Naive thymus-derived CD8-positive, alpha-beta T cell (primary cell): Measurements from ENCODE around the gene CCL27. TPM values are rescaled to one million over a fixed set of nuclear protein-coding genes. Genes with fewer than 3 reads are reported as not detected.

Experiments
- ATAC-seq, 2 donors: fragments of 150-1000 bp; cut with Tn5 transposase in 1 of 2; sonication (Bioruptor Pico), chemical (Tn5 transposase) in 1 of 2; 1 replicate in 1 of 2; 2 replicates in 1 of 2; pipeline ENCODE4 v1.10.0; 2021; ENCODE audit warnings: mild to moderate bottlenecking in 2 of 2, moderate library complexity in 2 of 2
- POLR2A ChIA-PET: fragments of 350-600 bp; sonication (Branson Sonifier 250); formaldehyde crosslinking; loops from one replicate; lab custom pipeline; 2021; ENCODE audit warnings: antibody characterized with exemption; lab: Charles Lee
- DNase-seq, 10 donors: peaks; one replicate each; pipeline versions ENCODE4 v3.0.0 to v3.0.0-alpha.2; 2020 to 2022
- H3K27ac Mint-ChIP-seq, 10 donors: one replicate each; pipeline ENCODE4 v1.8.0; 2020 to 2022; ENCODE audit warnings: mild to moderate bottlenecking in 10 of 10, mixed read lengths in 10 of 10, moderate library complexity in 4 of 10, inconsistent platforms in 1 of 10
- H3K27me3 Mint-ChIP-seq, 5 donors: one replicate each; pipeline ENCODE4 v1.8.0; 2021 to 2022; ENCODE audit warnings: mixed read lengths in 5 of 5
- H3K36me3 Mint-ChIP-seq, 3 donors: one replicate each; pipeline ENCODE4 v1.8.0; 2020 to 2022; ENCODE audit warnings: mixed read lengths in 3 of 3, mild to moderate bottlenecking in 2 of 3, inconsistent platforms in 1 of 3
- H3K4me1 Mint-ChIP-seq, 4 donors: one replicate each; pipeline ENCODE4 v1.8.0; 2021 to 2022; ENCODE audit warnings: mixed read lengths in 4 of 4
- H3K4me3 Mint-ChIP-seq, 10 donors: one replicate each; pipeline ENCODE4 v1.8.0; 2020 to 2022; ENCODE audit warnings: mild to moderate bottlenecking in 10 of 10, mixed read lengths in 10 of 10, moderate library complexity in 6 of 10, inconsistent platforms in 1 of 10
- H3K9me3 Mint-ChIP-seq, 9 donors: one replicate each; pipeline ENCODE4 v1.8.0; 2020 to 2022; ENCODE audit warnings: mixed read lengths in 9 of 9, mild to moderate bottlenecking in 3 of 9, inconsistent platforms in 1 of 9, moderate library complexity in 1 of 9
- polyA plus RNA-seq, 3 donors: library from polyadenylated mRNA; unstranded; fragments of 300-500 nt; fragmentation: Illumina TruSeq; gene quantifications; one replicate each; pipeline ENCODE4 v1.2.3, GENCODE V29; 2021
- total RNA-seq, 8 experiments: library from RNA in 2 of 8; stranded (reverse) in 2 of 8; gene quantifications; one replicate each; pipeline ENCODE4 v1.2.3 and lab custom pipeline; 2021 to 2026

CCL27 gene
- total and polyA plus RNA-seq, 5 experiments from 2014 or later: not detected

GRCh38 chr9:34630402-34631154 is 31.9 kb downstream of the CCL27 start:
- Mint-ChIP-seq H3K9me3 (no peaks in the 10 kb centered on the region), H3K27me3 (peaks cover 18 to 54% (median 39%) of the 10 kb centered on the region in 5 donors), H3K36me3 (peaks cover 0 to 7% (median 0%) of the 10 kb centered on the region in 3 donors), H3K27ac (peak overlapping the region in 3 of 10 donors; percentile 13 to 80 (median 33)), H3K4me3 (peak overlapping the region in 6 of 10 donors; percentile 24 to 89 (median 69)), H3K4me1 (peaks cover 18 to 38% (median 25%) of the 10 kb centered on the region in 4 donors)
- ATAC-seq (no peak), DNase-seq (no peak)
- POLR2A ChIA-PET: interaction anchor here (1.9 kb wide), 1 partner anchor 18 kb away, joined by 7 read pairs; the partner anchor contains the start of gene RPP25L

DNA sequence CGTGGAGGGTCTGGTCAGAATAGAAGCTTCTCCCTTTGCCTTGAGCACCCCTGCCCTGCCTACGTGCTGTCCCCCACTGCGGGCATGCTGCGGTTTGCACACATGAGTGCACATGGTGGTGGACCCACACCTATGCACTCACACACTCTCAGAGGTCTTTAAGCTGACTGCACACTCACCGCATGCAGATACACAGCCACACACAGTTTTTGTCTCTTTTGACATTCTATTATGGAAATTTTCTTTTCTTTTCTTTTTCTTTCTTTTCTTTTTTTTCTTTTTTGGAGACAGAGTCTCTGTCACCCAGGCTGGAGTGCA is 33.0 kb downstream of the CCL27 start:
- DNase-seq (no peak), ATAC-seq (no peak)
- POLR2A ChIA-PET: interaction anchor here (1.0 to 1.3 kb wide), 4 partner anchors 9 to 16 kb away, joined by 3 to 6 read pairs (median 4); partner anchors contain the start of genes DCTN3 and SIGMAR1
- Mint-ChIP-seq H3K27ac (peak overlapping the region in 1 of 10 donors; percentile 80), H3K9me3 (no peaks in the 10 kb centered on the region), H3K36me3 (peaks cover 0 to 3% (median 0%) of the 10 kb centered on the region in 3 donors), H3K27me3 (peaks cover 18 to 63% (median 45%) of the 10 kb centered on the region in 5 donors), H3K4me3 (peak overlapping the region; percentile 73 to 89 (median 82)), H3K4me1 (peaks cover 14 to 29% (median 22%) of the 10 kb centered on the region in 4 donors)

- peak within 1 kb of the TSS in 6 of 10 donors; percentile 16 to 80 (median 48) for H3K27ac Mint-ChIP-seq
- peaks cover 0 to 3% (median 0%) of the 10 kb centered on the region in 3 donors for H3K36me3 Mint-ChIP-seq
- H3K9me3 Mint-ChIP-seq: no peaks in the 10 kb centered on the region
- H3K4me3 Mint-ChIP-seq: peak within 1 kb of the TSS; percentile 78 to 95 (median 86)
- H3K27me3 Mint-ChIP-seq: peaks cover 22 to 66% (median 47%) of the 10 kb centered on the region in 5 donors
- peak in 4 of 10 donors; percentile 29 to 55 (median 42) for DNase-seq
- ATAC-seq: peak; percentile 89
- POLR2A ChIA-PET: interaction anchor here (0.6 to 1.3 kb wide), 6 partner anchors 8 to 1136 kb away, joined by 3 to 6 read pairs (median 4); partner anchors contain the start of genes DCTN3 and SIGMAR1
- H3K4me1 Mint-ChIP-seq: peaks cover 19 to 27% (median 22%) of the 10 kb centered on the region in 4 donors
Measured at GRCh38 chr9:34628656-34629490, 33.6 kb downstream of the CCL27 start, which contains the start of gene ARID3C. Gene ARID3C, minus strand, starts transcription at chr9:34629066. Its CDS starts 1,052 bp downstream, at chr9:34628014.

DNA sequence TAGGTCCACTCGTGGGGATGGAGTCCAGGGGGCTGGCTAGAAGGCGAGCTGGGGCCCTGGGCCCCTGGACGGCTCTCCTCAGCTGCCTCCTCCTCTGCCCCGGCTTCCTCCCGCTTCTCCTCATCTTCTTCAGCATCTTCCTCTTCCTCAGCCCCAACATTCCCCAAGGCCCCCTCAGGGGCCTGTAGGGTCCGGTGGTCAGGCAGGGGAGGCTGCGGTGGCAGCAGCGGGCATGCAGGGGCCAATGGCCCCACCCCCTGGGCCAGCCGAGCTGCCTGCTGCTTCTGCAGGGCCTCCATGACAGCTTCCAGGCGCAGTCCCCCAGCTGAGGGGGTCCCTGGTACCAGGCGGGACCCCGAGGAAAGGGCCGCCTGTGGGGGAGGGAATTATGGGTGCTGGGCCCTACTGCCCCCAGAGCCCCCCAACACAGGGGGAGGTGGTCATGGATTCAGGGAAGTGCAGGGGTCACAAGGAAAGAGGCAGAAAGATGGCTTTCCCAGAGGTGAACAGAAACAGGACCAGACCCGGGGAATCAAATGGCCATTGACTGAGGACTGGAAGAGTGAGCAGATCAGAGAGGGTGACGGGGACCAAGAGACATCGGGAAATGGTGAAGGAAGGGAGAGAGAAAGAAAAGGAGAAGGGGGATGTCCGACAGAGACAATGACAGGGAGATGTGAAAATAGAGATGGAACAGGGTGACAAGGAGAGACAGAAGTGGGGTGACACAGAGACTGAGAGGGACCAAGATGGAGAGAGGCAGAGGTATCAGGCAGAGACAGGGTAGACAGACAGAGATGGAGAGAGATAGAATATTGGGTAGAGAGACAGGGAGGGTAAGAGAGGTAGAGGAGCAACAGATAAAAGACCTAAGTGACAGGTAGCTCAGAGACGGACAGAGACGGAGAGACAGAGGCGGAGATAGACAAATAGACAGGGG is 34.5 kb downstream of the CCL27 start:
- Mint-ChIP-seq H3K36me3 (peaks cover 0 to 3% (median 0%) of the 10 kb centered on the region in 3 donors), H3K4me3 (peak overlapping the region; percentile 70 to 95 (median 85)), H3K27ac (peak overlapping the region in 6 of 10 donors; percentile 3 to 75 (median 34)), H3K4me1 (peaks cover 21 to 32% (median 25%) of the 10 kb centered on the region in 4 donors), H3K27me3 (peaks cover 26 to 75% (median 53%) of the 10 kb centered on the region in 5 donors), H3K9me3 (peaks cover 0 to 2% (median 0%) of the 10 kb centered on the region in 9 donors)
- DNase-seq: no peak
- POLR2A ChIA-PET: interaction anchor here (0.6 to 1.3 kb wide), 3 partner anchors 9 to 1137 kb away, joined by 3 to 4 read pairs (median 3); partner anchors contain the start of gene SIGMAR1
- peak in 1 of 2 donors; percentile 5 for ATAC-seq

DNA sequence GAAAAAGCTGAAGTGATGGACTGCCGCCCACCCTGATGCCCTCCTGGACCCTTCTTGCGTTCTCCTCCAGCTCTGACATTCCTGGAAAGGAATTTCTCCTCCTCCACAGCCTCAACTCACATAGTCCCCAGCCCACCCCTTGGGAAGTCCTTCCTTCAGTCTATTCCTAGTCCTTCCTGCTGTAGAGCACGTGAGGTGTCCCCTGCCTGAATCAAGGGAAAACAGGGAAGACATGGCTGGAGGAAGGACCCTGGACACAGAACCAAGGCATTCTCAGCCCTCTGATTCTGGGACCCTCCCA is 37.3 kb downstream of the CCL27 start:
- DNase-seq: no peak
- Mint-ChIP-seq H3K4me1 (peaks cover 17 to 43% (median 35%) of the 10 kb centered on the region in 4 donors), H3K27ac (no peak overlapping the region), H3K9me3 (peaks cover 0 to 2% (median 0%) of the 10 kb centered on the region in 9 donors), H3K4me3 (peak overlapping the region in 1 of 10 donors; percentile 26), H3K36me3 (peaks cover 0 to 5% (median 3%) of the 10 kb centered on the region in 3 donors), H3K27me3 (peaks cover 30 to 81% (median 64%) of the 10 kb centered on the region in 5 donors)
- POLR2A ChIA-PET: interaction anchor here (1.9 to 4.7 kb wide), 2 partner anchors 13 kb away, joined by 9 to 32 read pairs; partner anchors contain the start of genes RPP25L and SIGMAR1
- no peak for ATAC-seq

GRCh38 chr9:34624475-34625185 is 37.8 kb downstream of the CCL27 start:
- ATAC-seq: no peak

GRCh38 chr9:34623374-34624235 is 38.9 kb downstream of the CCL27 start:
- ATAC-seq (peak in 1 of 2 donors; percentile 15), DNase-seq (no peak)
- Mint-ChIP-seq H3K27me3 (peaks cover 30 to 65% (median 55%) of the 10 kb centered on the region in 5 donors), H3K9me3 (peaks cover 0 to 2% (median 0%) of the 10 kb centered on the region in 9 donors), H3K4me3 (peak overlapping the region; percentile 40 to 81 (median 62)), H3K27ac (peak overlapping the region in 1 of 10 donors; percentile 57), H3K4me1 (peaks cover 24 to 48% (median 44%) of the 10 kb centered on the region in 4 donors), H3K36me3 (peaks cover 0 to 5% (median 3%) of the 10 kb centered on the region in 3 donors)
- POLR2A ChIA-PET: interaction anchor here (0.6 to 4.7 kb wide), 5 partner anchors 9 to 110 kb away, joined by 3 to 32 read pairs (median 4); partner anchors contain the start of genes GALT and SIGMAR1

More at GRCh38 chr9:34624475-34625185, 37.8 kb downstream of the CCL27 start:
- no peak for DNase-seq
- POLR2A ChIA-PET: interaction anchor here (1.9 to 4.7 kb wide), 2 partner anchors 12 to 13 kb away, joined by 9 to 32 read pairs; partner anchors contain the start of genes RPP25L and SIGMAR1
- Mint-ChIP-seq H3K9me3 (peaks cover 0 to 2% (median 0%) of the 10 kb centered on the region in 9 donors), H3K4me1 (peaks cover 20 to 47% (median 38%) of the 10 kb centered on the region in 4 donors), H3K27me3 (peaks cover 30 to 75% (median 61%) of the 10 kb centered on the region in 5 donors), H3K4me3 (no peak overlapping the region), H3K36me3 (peaks cover 0 to 5% (median 3%) of the 10 kb centered on the region in 3 donors), H3K27ac (no peak overlapping the region)

- peak within 1 kb of the TSS; percentile 92 to 98 (median 95) for H3K4me3 Mint-ChIP-seq
- peaks cover 7 to 27% (median 10%) of the 10 kb centered on the region in 3 donors for H3K36me3 Mint-ChIP-seq
- DNase-seq (peak; percentile 78 to 97 (median 90)), ATAC-seq (peak; percentile 97)
- POLR2A ChIA-PET: interaction anchor here (0.7 to 2.4 kb wide), 11 partner anchors 8 to 1868 kb away, joined by 3 to 51 read pairs (median 4); partner anchors contain the start of genes ARID3C, GALT, RPP25L and SIGMAR1
- peaks cover 22 to 37% (median 35%) of the 10 kb centered on the region in 4 donors for H3K4me1 Mint-ChIP-seq
- peaks cover 0 to 2% (median 0%) of the 10 kb centered on the region in 9 donors for H3K9me3 Mint-ChIP-seq
- H3K27ac Mint-ChIP-seq: peak within 1 kb of the TSS; percentile 79 to 97 (median 93)
- peaks cover 14 to 32% (median 29%) of the 10 kb centered on the region in 5 donors for H3K27me3 Mint-ChIP-seq
Measured at GRCh38 chr9:34620061-34620994, 42.1 kb downstream of the CCL27 start, which contains the start of gene DCTN3. Gene DCTN3, minus strand, starts transcription at chr9:34620495. Its CDS starts 31 bp downstream, at chr9:34620464.

DNA sequence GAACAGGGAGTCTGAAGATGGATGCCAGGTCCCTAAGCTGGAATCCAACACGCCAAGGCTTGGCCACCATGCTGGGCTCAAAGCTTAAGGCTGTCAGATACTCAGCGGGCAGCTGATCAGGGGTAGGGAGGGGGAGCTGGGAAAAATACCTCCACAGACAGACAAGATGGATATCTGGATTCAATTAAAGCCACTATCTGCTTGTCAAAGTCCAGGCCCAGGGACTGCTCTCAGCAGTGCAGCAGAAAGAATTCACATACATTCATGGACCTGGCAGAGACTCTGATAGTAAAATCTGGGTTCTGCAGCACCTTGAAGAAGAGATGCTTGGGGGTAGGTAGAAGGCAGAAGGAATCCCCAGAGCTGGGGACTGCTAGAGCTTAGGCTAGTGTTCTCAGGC is 47.3 kb downstream of the CCL27 start:
- H3K36me3 Mint-ChIP-seq: peaks cover 6 to 32% (median 7%) of the 10 kb centered on the region in 3 donors

More for the DNA sequence above, 47.3 kb downstream of the CCL27 start:
- POLR2A ChIA-PET: interaction anchor here (0.7 to 1.7 kb wide), 4 partner anchors 8 to 480 kb away, joined by 3 to 5 read pairs (median 4); partner anchors contain the start of genes GALT and SIGMAR1
- no peaks in the 10 kb centered on the region for H3K9me3 Mint-ChIP-seq
- H3K27me3 Mint-ChIP-seq: no peaks in the 10 kb centered on the region
- no peak overlapping the region for H3K27ac Mint-ChIP-seq
- ATAC-seq (no peak), DNase-seq (no peak)
- H3K4me1 Mint-ChIP-seq: peaks cover 22 to 43% (median 35%) of the 10 kb centered on the region in 4 donors
- no peak overlapping the region for H3K4me3 Mint-ChIP-seq
